GM12875 (cell line): ENCODE measurements around the gene PDS5B.

ENCODE experiments used
- H3K4me3 ChIP-seq: one replicate; pipeline ENCODE4 v1.5.1; 2011; ENCODE audit warnings: low read depth, low read length, control low read depth
- CTCF ChIP-seq: IDR thresholded peaks from 2 replicates; pipeline ENCODE4 v1.5.1; 2011; ENCODE audit warnings: low read depth, mild to moderate bottlenecking, control low read depth, inconsistent platforms, low read length, moderate library complexity, borderline replicate concordance; ENCODE audit not compliant: insufficient read depth

PDS5B gene

GRCh38 chr13:32581177-32581786 lies 5.0 kb upstream of the PDS5B start:
- no peak overlapping the region for H3K4me3 ChIP-seq
- no peak for TF ChIP-seq CTCF

GRCh38 chr13:32582281-32582680 lies 4.0 kb upstream of the PDS5B start:
- no peak overlapping the region for H3K4me3 ChIP-seq
- TF ChIP-seq CTCF: no peak

GRCh38 chr13:32582991-32583390 lies 3.3 kb upstream of the PDS5B start:
- no peak overlapping the region for H3K4me3 ChIP-seq
- TF ChIP-seq CTCF: no peak

GRCh38 chr13:32585550-32586079 lies 637 bp upstream of the PDS5B start:
- peak overlapping the region; percentile 39 for H3K4me3 ChIP-seq
- no peak for TF ChIP-seq CTCF

GRCh38 chr13:32587011-32587810 lies 959 bp downstream of the PDS5B start:
- H3K4me3 ChIP-seq: peak overlapping the region; percentile 90
- TF ChIP-seq CTCF: 0 out of 2 replicates have a peak, but pooled peaks have one; percentile 0

GRCh38 chr13:32587811-32588170 lies 1.5 kb downstream of the PDS5B start:
- TF ChIP-seq CTCF: no peak
- peak overlapping the region; percentile 90 for H3K4me3 ChIP-seq

GRCh38 chr13:32588736-32589135 lies 2.5 kb downstream of the PDS5B start:
- TF ChIP-seq CTCF: no peak
- H3K4me3 ChIP-seq: no peak overlapping the region
